ENCODE results near the gene CASZ1.

Gene CASZ1

DNA sequence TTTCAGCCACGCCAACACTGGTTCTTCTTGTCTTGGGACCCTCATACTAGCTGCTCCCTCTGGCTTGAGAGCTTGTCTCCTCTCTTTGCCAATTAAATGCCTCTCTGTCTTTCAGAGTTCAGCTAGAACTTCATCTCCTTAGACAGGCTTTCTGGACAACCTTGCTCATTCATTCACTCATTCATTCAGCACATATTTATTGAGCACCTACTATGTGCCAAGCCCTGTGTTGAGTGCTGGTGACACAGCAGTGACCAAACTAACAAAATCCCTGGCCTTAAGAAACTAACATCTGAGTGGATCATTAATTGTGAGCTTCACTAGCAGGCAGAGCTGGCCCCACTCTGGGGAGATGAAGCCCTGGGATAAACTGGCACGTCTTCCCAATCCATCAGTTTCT, 24.9 kb upstream of the CASZ1 start:
- 96 to 97% methylated on average over 2 of the region's 2 CpGs for WGBS, 2 experiments
- no peaks in the 10 kb centered on the region for H3K36me3 ChIP-seq (ENCODE audit: control insufficient read depth, insufficient read depth, low read length)
- no peak overlapping the region for H3K27ac ChIP-seq (ENCODE audit: insufficient read depth, low read depth, low read length, poor library complexity, severe bottlenecking)
- H3K27me3 ChIP-seq (ENCODE audit: control insufficient read depth, insufficient read depth, low read length, poor library complexity, severe bottlenecking): no peaks in the 10 kb centered on the region
- peaks cover 5% of the 10 kb centered on the region for H3K4me1 ChIP-seq (ENCODE audit: control insufficient read depth, insufficient read depth, low read length)
- no peak overlapping the region for H3K4me3 ChIP-seq (ENCODE audit: insufficient read depth, low read depth, low read length)
- no peaks in the 10 kb centered on the region for H3K9me3 ChIP-seq (ENCODE audit: control insufficient read depth, low read length)

DNA sequence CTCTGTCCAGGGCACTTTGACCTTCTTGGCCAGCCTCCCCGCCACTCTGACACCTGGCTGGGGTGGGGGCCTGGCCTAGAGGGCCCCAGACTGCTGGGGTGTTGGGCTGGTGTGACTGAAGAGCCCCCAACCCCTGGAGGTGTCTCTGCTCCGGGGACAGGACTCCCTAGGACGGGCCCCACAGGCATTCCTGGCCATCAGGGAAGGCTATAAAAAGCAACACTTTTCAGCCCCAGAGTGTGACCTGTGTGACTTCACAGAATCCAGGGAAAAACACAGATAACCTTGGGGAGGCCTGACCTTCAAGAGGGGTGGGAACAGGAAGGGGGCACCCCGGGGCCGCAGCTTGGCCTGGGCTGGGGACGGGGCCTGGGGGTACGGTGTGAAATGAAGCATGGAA, 24.0 kb upstream of the CASZ1 start:
- Histone ChIP-seq H3K36me3 (ENCODE audit: control insufficient read depth, insufficient read depth, low read length) (no peaks in the 10 kb centered on the region), H3K27me3 (ENCODE audit: control insufficient read depth, insufficient read depth, low read length, poor library complexity, severe bottlenecking) (no peaks in the 10 kb centered on the region), H3K4me3 (ENCODE audit: insufficient read depth, low read depth, low read length) (no peak overlapping the region), H3K4me1 (ENCODE audit: control insufficient read depth, insufficient read depth, low read length) (peaks cover under 1% of the 10 kb centered on the region), H3K9me3 (ENCODE audit: control insufficient read depth, low read length) (no peaks in the 10 kb centered on the region), H3K27ac (ENCODE audit: insufficient read depth, low read depth, low read length, poor library complexity, severe bottlenecking) (no peak overlapping the region)
- 90 to 97% methylated on average over 6 to 7 of the region's 7 CpGs for WGBS, 2 experiments

GRCh38 chr1:10819198-10819901, 22.9 kb upstream of the CASZ1 start:
- Histone ChIP-seq H3K27ac (ENCODE audit: insufficient read depth, low read depth, low read length, poor library complexity, severe bottlenecking) (no peak overlapping the region), H3K4me1 (ENCODE audit: control insufficient read depth, insufficient read depth, low read length) (no peaks in the 10 kb centered on the region), H3K36me3 (ENCODE audit: control insufficient read depth, insufficient read depth, low read length) (no peaks in the 10 kb centered on the region), H3K9me3 (ENCODE audit: control insufficient read depth, low read length) (no peaks in the 10 kb centered on the region), H3K4me3 (ENCODE audit: insufficient read depth, low read depth, low read length) (no peak overlapping the region), H3K27me3 (ENCODE audit: control insufficient read depth, insufficient read depth, low read length, poor library complexity, severe bottlenecking) (no peaks in the 10 kb centered on the region)
- 85 to 88% methylated on average over 13 of the region's 13 CpGs for WGBS, 2 experiments

DNA sequence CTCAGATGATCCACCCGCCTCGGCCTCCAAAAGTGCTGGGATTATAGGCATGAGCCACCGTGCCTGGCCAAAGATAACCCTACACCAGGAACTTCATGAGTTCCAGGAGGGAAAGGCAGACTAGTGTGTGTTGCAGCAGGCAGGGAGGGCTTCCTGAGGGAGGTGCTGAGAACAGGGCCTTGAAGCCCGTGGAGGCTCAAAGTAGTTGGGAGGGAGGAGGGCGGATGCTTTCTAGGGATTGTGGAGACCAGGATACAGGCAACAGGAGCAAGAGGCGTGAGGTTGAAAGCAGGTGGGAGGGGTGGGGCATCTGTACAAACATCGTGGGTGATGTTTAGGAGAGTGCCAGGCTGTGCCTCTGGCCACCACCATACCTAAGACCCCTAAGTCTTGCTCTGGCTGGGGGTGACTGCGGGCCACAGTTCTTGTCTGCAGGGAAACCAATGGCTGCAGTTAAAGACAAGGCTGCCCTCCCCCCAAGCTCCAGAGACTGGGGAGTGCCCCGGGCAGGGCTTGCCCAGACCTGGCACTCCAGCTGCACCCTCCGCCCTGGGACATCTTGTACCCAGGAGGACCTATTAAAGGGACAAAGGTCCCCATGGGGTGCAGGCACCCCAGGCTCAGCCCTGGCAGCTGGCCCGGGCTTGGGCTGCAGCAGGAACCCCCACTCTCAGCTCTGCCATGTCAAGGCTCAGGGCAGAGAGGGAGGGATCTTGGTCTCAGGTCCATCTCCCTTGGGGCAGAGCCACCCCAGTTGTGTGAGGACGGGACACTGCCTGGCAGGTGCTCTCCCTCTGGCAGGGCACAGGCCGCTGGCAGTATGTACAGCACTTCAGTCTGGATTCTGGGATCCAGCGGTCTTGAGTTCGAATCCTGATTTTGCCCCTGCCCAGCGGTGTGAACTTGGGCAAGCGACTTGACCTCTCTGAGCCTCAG, 22.1 kb upstream of the CASZ1 start:
- no peak overlapping the region for H3K27ac ChIP-seq (ENCODE audit: insufficient read depth, low read depth, low read length, poor library complexity, severe bottlenecking)
- no peaks in the 10 kb centered on the region for H3K9me3 ChIP-seq (ENCODE audit: control insufficient read depth, low read length)
- 85 to 86% methylated on average over 17 of the region's 17 CpGs for WGBS, 2 experiments
- no peaks in the 10 kb centered on the region for H3K36me3 ChIP-seq (ENCODE audit: control insufficient read depth, insufficient read depth, low read length)
- no peak overlapping the region for H3K4me3 ChIP-seq (ENCODE audit: insufficient read depth, low read depth, low read length)
- H3K4me1 ChIP-seq (ENCODE audit: control insufficient read depth, insufficient read depth, low read length): no peaks in the 10 kb centered on the region
- H3K27me3 ChIP-seq (ENCODE audit: control insufficient read depth, insufficient read depth, low read length, poor library complexity, severe bottlenecking): no peaks in the 10 kb centered on the region

GRCh38 chr1:10816743-10817369, 20.4 kb upstream of the CASZ1 start:
- WGBS, 2 experiments: 83 to 85% methylated on average over 13 of the region's 13 CpGs
- H3K27me3 ChIP-seq (ENCODE audit: control insufficient read depth, insufficient read depth, low read length, poor library complexity, severe bottlenecking): no peaks in the 10 kb centered on the region
- no peaks in the 10 kb centered on the region for H3K4me1 ChIP-seq (ENCODE audit: control insufficient read depth, insufficient read depth, low read length)
- H3K36me3 ChIP-seq (ENCODE audit: control insufficient read depth, insufficient read depth, low read length): no peaks in the 10 kb centered on the region
- H3K4me3 ChIP-seq (ENCODE audit: insufficient read depth, low read depth, low read length): no peak overlapping the region
- no peak overlapping the region for H3K27ac ChIP-seq (ENCODE audit: insufficient read depth, low read depth, low read length, poor library complexity, severe bottlenecking)
- no peaks in the 10 kb centered on the region for H3K9me3 ChIP-seq (ENCODE audit: control insufficient read depth, low read length)

- 88 to 91% methylated on average over 7 of the region's 7 CpGs for WGBS, 2 experiments
- Histone ChIP-seq H3K4me1 (ENCODE audit: control insufficient read depth, insufficient read depth, low read length) (no peaks in the 10 kb centered on the region), H3K27me3 (ENCODE audit: control insufficient read depth, insufficient read depth, low read length, poor library complexity, severe bottlenecking) (no peaks in the 10 kb centered on the region), H3K27ac (ENCODE audit: insufficient read depth, low read depth, low read length, poor library complexity, severe bottlenecking) (no peak overlapping the region), H3K9me3 (ENCODE audit: control insufficient read depth, low read length) (no peaks in the 10 kb centered on the region), H3K4me3 (ENCODE audit: insufficient read depth, low read depth, low read length) (no peak overlapping the region), H3K36me3 (ENCODE audit: control insufficient read depth, insufficient read depth, low read length) (no peaks in the 10 kb centered on the region)
Observed at GRCh38 chr1:10816233-10816632, 19.8 kb upstream of the CASZ1 start.

- H3K36me3 ChIP-seq (ENCODE audit: control insufficient read depth, insufficient read depth, low read length): no peaks in the 10 kb centered on the region
- no peak overlapping the region for H3K27ac ChIP-seq (ENCODE audit: insufficient read depth, low read depth, low read length, poor library complexity, severe bottlenecking)
- H3K4me3 ChIP-seq (ENCODE audit: insufficient read depth, low read depth, low read length): no peak overlapping the region
- no peaks in the 10 kb centered on the region for H3K9me3 ChIP-seq (ENCODE audit: control insufficient read depth, low read length)
- 92 to 93% methylated on average over 5 of the region's 5 CpGs for WGBS, 2 experiments
- no peaks in the 10 kb centered on the region for H3K4me1 ChIP-seq (ENCODE audit: control insufficient read depth, insufficient read depth, low read length)
- no peaks in the 10 kb centered on the region for H3K27me3 ChIP-seq (ENCODE audit: control insufficient read depth, insufficient read depth, low read length, poor library complexity, severe bottlenecking)
Observed at GRCh38 chr1:10815858-10816195, 19.4 kb upstream of the CASZ1 start.

- Histone ChIP-seq H3K9me3 (ENCODE audit: control insufficient read depth, low read length) (no peaks in the 10 kb centered on the region), H3K27me3 (ENCODE audit: control insufficient read depth, insufficient read depth, low read length, poor library complexity, severe bottlenecking) (no peaks in the 10 kb centered on the region), H3K4me1 (ENCODE audit: control insufficient read depth, insufficient read depth, low read length) (no peaks in the 10 kb centered on the region), H3K27ac (ENCODE audit: insufficient read depth, low read depth, low read length, poor library complexity, severe bottlenecking) (no peak overlapping the region), H3K4me3 (ENCODE audit: insufficient read depth, low read depth, low read length) (no peak overlapping the region), H3K36me3 (ENCODE audit: control insufficient read depth, insufficient read depth, low read length) (no peaks in the 10 kb centered on the region)
- WGBS, 2 experiments: 67 to 70% methylated on average over 15 of the region's 15 CpGs
Observed at GRCh38 chr1:10814976-10815857, 18.8 kb upstream of the CASZ1 start.

DNA sequence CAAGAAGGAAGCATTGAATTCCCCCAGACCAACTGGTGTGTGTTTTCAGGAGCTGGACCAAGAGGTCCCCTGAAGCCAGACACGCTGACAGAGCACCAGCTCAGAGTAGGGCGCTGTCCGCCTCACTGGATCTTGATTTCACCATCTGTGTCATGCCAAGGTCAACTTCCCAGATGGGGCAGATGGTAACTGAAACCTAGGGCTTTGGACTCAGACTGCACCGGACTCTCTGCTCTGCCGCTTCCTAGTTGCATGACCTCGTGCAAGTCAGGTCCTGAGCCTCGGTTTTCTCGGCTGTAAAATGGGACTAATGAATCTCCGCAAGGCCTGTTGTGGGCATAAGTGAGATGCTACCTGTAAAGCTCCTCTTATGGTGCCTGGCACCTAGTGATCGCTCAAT, 17.9 kb upstream of the CASZ1 start:
- Histone ChIP-seq H3K36me3 (ENCODE audit: control insufficient read depth, insufficient read depth, low read length) (no peaks in the 10 kb centered on the region), H3K27me3 (ENCODE audit: control insufficient read depth, insufficient read depth, low read length, poor library complexity, severe bottlenecking) (no peaks in the 10 kb centered on the region), H3K4me1 (ENCODE audit: control insufficient read depth, insufficient read depth, low read length) (no peaks in the 10 kb centered on the region), H3K27ac (ENCODE audit: insufficient read depth, low read depth, low read length, poor library complexity, severe bottlenecking) (no peak overlapping the region), H3K9me3 (ENCODE audit: control insufficient read depth, low read length) (no peaks in the 10 kb centered on the region), H3K4me3 (ENCODE audit: insufficient read depth, low read depth, low read length) (no peak overlapping the region)
- 95% methylated on average over 10 of the region's 10 CpGs for WGBS, 2 experiments
